SK-N-SH (cell line): ENCODE data around the gene CHRNB1. TPM values are rescaled to one million over a fixed set of nuclear protein-coding genes. Genes with fewer than 3 reads are reported as not detected.

Experiments
- CTCF ChIA-PET: fragments of 300-600, 350-600 bp; formaldehyde crosslinking; extraction: SDS; loops from one replicate; lab custom pipeline; 2021; lab: Yijun Ruan, JAX
- POLR2A ChIA-PET: fragments of 350-600 bp; sonication (Branson Sonifier 250); formaldehyde crosslinking; extraction: SDS; loops from one replicate; lab custom pipeline; 2020; ENCODE audit warnings: antibody characterized with exemption, inconsistent platforms; lab: Yijun Ruan, JAX
- DNase-seq: peaks from one replicate; pipeline ENCODE4 v3.0.0; 2012
- H2AFZ ChIP-seq: fragments of 200-600 bp; sonication (generic); 2 replicates; pipeline ENCODE4 v1.8.1; 2016; ENCODE audit warnings: antibody characterized with exemption, mild to moderate bottlenecking, low read depth
- H3F3A ChIP-seq: fragments of 200-600 bp; sonication (generic); replicated peaks from 2 replicates; pipeline ENCODE3; 2016; ENCODE audit warnings: antibody characterized with exemption, mild to moderate bottlenecking; ENCODE audit not compliant: insufficient read depth
- H3K27ac ChIP-seq, 2 experiments: fragments of 200-500 bp in 1 of 2; fragments of 200-600 bp in 1 of 2; sonication (Bioruptor generic) in 1 of 2; sonication (generic), shearing (Covaris generic) in 1 of 2; 2 replicates each; pipeline versions ENCODE4 v1.5.1 to v1.6.1; 2014 to 2016; ENCODE audit warnings: low read depth in 2 of 2, inconsistent platforms in 1 of 2, low read length in 1 of 2, mild to moderate bottlenecking in 1 of 2, mixed read lengths in 1 of 2
- H3K27me3 ChIP-seq: fragments of 200-600 bp; sonication (generic), shearing (Covaris generic); 2 replicates; pipeline ENCODE4 v1.6.1; 2016; ENCODE audit warnings: mixed run types; ENCODE audit not compliant: insufficient read depth
- H3K36me3 ChIP-seq, 2 experiments: fragments of 200-500 bp in 1 of 2; fragments of 200-600 bp in 1 of 2; sonication (Bioruptor generic) in 1 of 2; sonication (generic) in 1 of 2; replicated peaks in 1 of 2; 2 replicates each; pipeline versions ENCODE3 to v1.5.1; 2014 to 2016; ENCODE audit warnings: low read length in 1 of 2, mild to moderate bottlenecking in 1 of 2; ENCODE audit not compliant: insufficient read depth in 2 of 2, control insufficient read depth in 1 of 2
- H3K4me1 ChIP-seq, 2 experiments: fragments of 200-500 bp in 1 of 2; fragments of 200-600 bp in 1 of 2; sonication (Bioruptor generic) in 1 of 2; sonication (generic), shearing (Covaris generic) in 1 of 2; 2 replicates each; pipeline versions ENCODE4 v1.5.1 to v1.6.1; 2014 to 2016; ENCODE audit warnings: low read depth in 1 of 2, low read length in 1 of 2, mixed run types in 1 of 2; ENCODE audit not compliant: insufficient read depth in 2 of 2, control insufficient read depth in 1 of 2
- H3K4me2 ChIP-seq: fragments of 200-600 bp; sonication (generic), shearing (Covaris generic); 2 replicates; pipeline ENCODE4 v1.6.1; 2017; ENCODE audit warnings: mixed run types
- H3K4me3 ChIP-seq, 2 experiments: fragments of 200-500 bp in 1 of 2; fragments of 200-600 bp in 1 of 2; sonication (Bioruptor generic) in 1 of 2; sonication (generic), shearing (Covaris generic) in 1 of 2; 2 replicates each; pipeline versions ENCODE4 v1.5.1 to v1.8.1; 2014 to 2016; ENCODE audit warnings: low read depth in 2 of 2, inconsistent platforms in 1 of 2, low read length in 1 of 2, mild to moderate bottlenecking in 1 of 2, mixed read lengths in 1 of 2, moderate library complexity in 1 of 2
- H3K79me2 ChIP-seq: fragments of 200-600 bp; sonication (generic); 2 replicates; pipeline ENCODE4 v1.8.1; 2017; ENCODE audit warnings: mild to moderate bottlenecking; ENCODE audit not compliant: insufficient read depth
- H3K9ac ChIP-seq: fragments of 200-600 bp; sonication (generic); 2 replicates; pipeline ENCODE4 v1.6.1; 2017; ENCODE audit warnings: mixed run types
- H3K9me2 ChIP-seq: fragments of 200-600 bp; sonication (generic); 2 replicates; pipeline ENCODE4 v1.6.1; 2017; ENCODE audit warnings: mixed run types
- H3K9me3 ChIP-seq: fragments of 200-600 bp; sonication (generic); 2 replicates; pipeline ENCODE4 v1.6.1; 2017; ENCODE audit warnings: mixed run types, mild to moderate bottlenecking, moderate library complexity
- H4K20me1 ChIP-seq: fragments of 200-600 bp; sonication (generic); 2 replicates; pipeline ENCODE4 v1.6.1; 2017; ENCODE audit warnings: mild to moderate bottlenecking, mixed run types; ENCODE audit not compliant: insufficient read depth
- CHD2 ChIP-seq: fragments of 150-350 bp; IDR thresholded peaks from 2 replicates; pipeline ENCODE4 v1.6.1; 2018; ENCODE audit warnings: low read length; ENCODE audit not compliant: partially characterized antibody
- ELF1 ChIP-seq: IDR thresholded peaks from 2 replicates; pipeline ENCODE4 v1.4.0; 2012
- EP300 ChIP-seq, 2 experiments: IDR thresholded peaks; 2 replicates each; pipeline versions ENCODE4 v1.4.0 to v1.6.1; 2012; ENCODE audit warnings: borderline replicate concordance in 1 of 2, low read depth in 1 of 2, low read length in 1 of 2
- EZH2phosphoT487 ChIP-seq: fragments of 200-600 bp; sonication (generic); IDR thresholded peaks from 2 replicates; pipeline ENCODE4 v1.6.1; 2017; ENCODE audit warnings: low read depth, mixed run types, mild to moderate bottlenecking, antibody characterized with exemption, moderate library complexity, borderline replicate concordance
- IRF3 ChIP-seq: fragments of 150-350 bp; IDR thresholded peaks from 2 replicates; pipeline ENCODE4 v1.6.1; 2016; ENCODE audit warnings: mild to moderate bottlenecking, low read depth, low read length
- MEF2A ChIP-seq: IDR thresholded peaks from 2 replicates; pipeline ENCODE4 v1.4.0; 2012; ENCODE audit warnings: low read depth, borderline replicate concordance
- MXI1 ChIP-seq: IDR thresholded peaks from 2 replicates; pipeline ENCODE4 v1.6.1; 2012; ENCODE audit warnings: mild to moderate bottlenecking, low read depth, low read length, improper control_type of control experiment
- NRF1 ChIP-seq: IDR thresholded peaks from 2 replicates; pipeline ENCODE4 v1.6.1; 2012; ENCODE audit warnings: low read depth, mild to moderate bottlenecking, low read length
- POLR2AphosphoS5 ChIP-seq: IDR thresholded peaks from 2 replicates; pipeline ENCODE4 v1.6.1; 2012; ENCODE audit warnings: low read depth, low read length
- RFX5 ChIP-seq: IDR thresholded peaks from 2 replicates; pipeline ENCODE4 v1.6.1; 2012; ENCODE audit warnings: mild to moderate bottlenecking, improper control_type of control experiment, low read length
- SIN3A ChIP-seq: IDR thresholded peaks from 2 replicates; pipeline ENCODE4 v1.6.1; 2012; ENCODE audit warnings: low read depth, mild to moderate bottlenecking, low read length, moderate library complexity, borderline replicate concordance
- SMC3 ChIP-seq: IDR thresholded peaks from 2 replicates; pipeline ENCODE4 v1.6.1; 2012; ENCODE audit warnings: low read depth, low read length, improper control_type of control experiment
- TAF1 ChIP-seq: IDR thresholded peaks from 2 replicates; pipeline ENCODE4 v1.6.1; 2012; ENCODE audit warnings: low read depth, mild to moderate bottlenecking, low read length, moderate library complexity, borderline replicate concordance
- TCF12 ChIP-seq: IDR thresholded peaks from 2 replicates; pipeline ENCODE4 v1.4.0; 2012
- TEAD4 ChIP-seq: IDR thresholded peaks from 2 replicates; pipeline ENCODE4 v1.4.0; 2012; ENCODE audit warnings: mild to moderate bottlenecking, borderline replicate concordance; ENCODE audit not compliant: insufficient read depth
- USF2 ChIP-seq: fragments of 150-350 bp; IDR thresholded peaks from 2 replicates; pipeline ENCODE4 v1.6.1; 2017; ENCODE audit warnings: antibody characterized with exemption, low read length, low read depth, borderline replicate concordance
- YY1 ChIP-seq: IDR thresholded peaks from 2 replicates; pipeline ENCODE4 v1.4.0; 2012; ENCODE audit warnings: low read depth, mild to moderate bottlenecking
- ZBTB33 ChIP-seq: IDR thresholded peaks from 2 replicates; pipeline ENCODE4 v1.4.0; 2012; ENCODE audit warnings: low read depth, borderline replicate concordance
- WGBS: methylation state at CpG from one replicate; pipeline ENCODE4 v1.1.6; 2017; ENCODE audit warnings: low lambda C conversion rate; 5-methylcytosine and 5-hydroxymethylcytosine counted together
- polyA plus RNA-seq, 3 experiments: library from polyadenylated mRNA; depleted of rRNA; stranded (reverse); fragments of >200 nt; gene quantifications; 2 replicates each; pipeline ENCODE4 v1.2.3, GENCODE V29; 2012
- TF ChIP-seq, protein P1 (sequence below): fragments of 200-600 bp; sonication (generic); IDR thresholded peaks from 2 replicates; pipeline ENCODE4 v1.6.1; 2017; ENCODE audit warnings: antibody characterized with exemption, mild to moderate bottlenecking, moderate library complexity

The CHRNB1 gene
- polyA plus RNA-seq, 1 of the 3 experiments (the other 2 are of a cell fraction), result 26.8 TPM

- H3K4me3 ChIP-seq, result no peak overlapping the region
- H2AFZ ChIP-seq, result no peak overlapping the region
- no peaks in the 10 kb centered on the region for H3K36me3 ChIP-seq
- H3K27ac ChIP-seq, result no peak overlapping the region
- no peak for DNase-seq
- POLR2A ChIA-PET, result interaction anchor here (0.8 kb wide), 1 partner anchor 21 kb away, joined by 3 read pairs; the partner anchor contains the start of gene TMEM256
- 76% methylated on average over 6 of the region's 8 CpGs for WGBS
- H3K27me3 ChIP-seq, result no peaks in the 10 kb centered on the region
- no peak overlapping the region for H3K9ac ChIP-seq
- no peaks in the 10 kb centered on the region for H3K79me2 ChIP-seq
- no peaks in the 10 kb centered on the region for H3K9me3 ChIP-seq
- H3K4me1 ChIP-seq, result no peaks in the 10 kb centered on the region
- TF ChIP-seq YY1 (no peak), EZH2phosphoT487 (no peak), TCF12 (no peak), MEF2A (no peak), ZBTB33 (no peak), ELF1 (no peak), CHD2 (no peak), POLR2AphosphoS5 (no peak), MXI1 (no peak), TEAD4 (no peak)
- TF ChIP-seq, protein P1, sequence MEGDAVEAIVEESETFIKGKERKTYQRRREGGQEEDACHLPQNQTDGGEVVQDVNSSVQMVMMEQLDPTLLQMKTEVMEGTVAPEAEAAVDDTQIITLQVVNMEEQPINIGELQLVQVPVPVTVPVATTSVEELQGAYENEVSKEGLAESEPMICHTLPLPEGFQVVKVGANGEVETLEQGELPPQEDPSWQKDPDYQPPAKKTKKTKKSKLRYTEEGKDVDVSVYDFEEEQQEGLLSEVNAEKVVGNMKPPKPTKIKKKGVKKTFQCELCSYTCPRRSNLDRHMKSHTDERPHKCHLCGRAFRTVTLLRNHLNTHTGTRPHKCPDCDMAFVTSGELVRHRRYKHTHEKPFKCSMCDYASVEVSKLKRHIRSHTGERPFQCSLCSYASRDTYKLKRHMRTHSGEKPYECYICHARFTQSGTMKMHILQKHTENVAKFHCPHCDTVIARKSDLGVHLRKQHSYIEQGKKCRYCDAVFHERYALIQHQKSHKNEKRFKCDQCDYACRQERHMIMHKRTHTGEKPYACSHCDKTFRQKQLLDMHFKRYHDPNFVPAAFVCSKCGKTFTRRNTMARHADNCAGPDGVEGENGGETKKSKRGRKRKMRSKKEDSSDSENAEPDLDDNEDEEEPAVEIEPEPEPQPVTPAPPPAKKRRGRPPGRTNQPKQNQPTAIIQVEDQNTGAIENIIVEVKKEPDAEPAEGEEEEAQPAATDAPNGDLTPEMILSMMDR, result no peak
- CTCF ChIA-PET, result interaction anchor here (0.7 kb wide), 1 partner anchor 19 kb away, joined by 3 read pairs; the partner anchor contains the start of gene CHRNB1
- H3K9me2 ChIP-seq, result no peaks in the 10 kb centered on the region
- H3F3A ChIP-seq, result no peaks in the 10 kb centered on the region
- no peaks in the 10 kb centered on the region for H4K20me1 ChIP-seq
- no peak overlapping the region for H3K4me2 ChIP-seq
These were observed 19.1 kb upstream of the CHRNB1 start for GRCh38 chr17:7425756-7426155.

DNA sequence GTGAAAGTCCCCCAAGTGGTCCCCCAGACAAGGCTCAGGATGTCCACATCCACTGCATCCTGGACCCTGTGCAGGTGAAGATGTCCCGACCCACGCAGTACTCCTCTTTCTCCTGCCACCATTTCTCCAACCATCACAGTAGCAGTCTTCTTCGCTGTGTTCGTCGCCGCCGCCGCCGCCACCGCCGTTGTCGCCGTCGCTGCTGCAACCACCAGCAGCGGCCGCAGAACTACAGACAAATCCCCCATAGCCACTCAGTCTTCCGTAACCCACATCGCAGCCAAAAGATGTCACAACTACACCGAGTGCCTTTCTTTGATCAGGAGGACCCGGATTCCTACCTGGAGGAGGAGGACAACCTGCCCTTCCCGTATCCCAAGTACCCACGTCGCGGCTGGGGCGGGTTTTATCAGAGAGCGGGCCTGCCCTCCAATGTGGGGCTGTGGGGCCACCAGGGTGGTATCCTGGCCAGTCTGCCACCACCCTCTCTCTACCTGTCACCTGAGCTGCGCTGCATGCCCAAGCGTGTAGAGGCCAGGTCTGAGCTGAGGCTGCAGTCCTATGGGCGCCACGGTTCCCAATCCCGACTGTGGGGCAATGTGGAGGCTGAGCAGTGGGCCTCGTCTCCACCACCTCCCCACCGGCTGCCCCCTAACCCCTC, 18.5 kb upstream of the CHRNB1 start:
- ChIA-PET CTCF (interaction anchor here (1.6 kb wide), 1 partner anchor 11 kb away, joined by 7 read pairs; no protein-coding TSS in a partner anchor), POLR2A (no interaction called here)
- no peaks in the 10 kb centered on the region for H3K9me2 ChIP-seq
- no peaks in the 10 kb centered on the region for H4K20me1 ChIP-seq
- no peaks in the 10 kb centered on the region for H3K79me2 ChIP-seq
- H3F3A ChIP-seq, result no peaks in the 10 kb centered on the region
- H2AFZ ChIP-seq, result no peak overlapping the region
- H3K27me3 ChIP-seq, result no peaks in the 10 kb centered on the region
- no peak for DNase-seq
- no peaks in the 10 kb centered on the region for H3K4me1 ChIP-seq
- H3K27ac ChIP-seq, result no peak overlapping the region
- H3K36me3 ChIP-seq, result no peaks in the 10 kb centered on the region
- no peak overlapping the region for H3K4me2 ChIP-seq
- no peak overlapping the region for H3K9ac ChIP-seq
- H3K9me3 ChIP-seq, result no peaks in the 10 kb centered on the region
- H3K4me3 ChIP-seq, result no peak overlapping the region
- 87% methylated on average over 30 of the region's 33 CpGs for WGBS
- TF ChIP-seq EP300 (IDR thresholded peaks at IDR 0.05; ENCODE audit: borderline replicate concordance in 1 of 2, low read depth in 1 of 2, low read length in 1 of 2) (no peak), MEF2A (no peak), NRF1 (no peak), IRF3 (no peak), RFX5 (no peak), SIN3A (no peak), SMC3 (no peak), TAF1 (no peak), USF2 (no peak)
- TF ChIP-seq, protein P1, result no peak
